HG02588 (cell line): ENCODE results near the gene TNIK.
"Not testable (repeated sequence)": the region's sequence is repeated elsewhere in the genome, so short reads cannot be mapped to it uniquely, and the experiment has no call there.

Experiments used
- ATAC-seq: cut with Tn5 transposase; IDR thresholded peaks from one replicate; pipeline ENCODE4 v1.9.1; 2021; ENCODE audit warnings: mild to moderate bottlenecking, moderate library complexity; ENCODE audit not compliant: unreplicated experiment

TNIK gene

DNA sequence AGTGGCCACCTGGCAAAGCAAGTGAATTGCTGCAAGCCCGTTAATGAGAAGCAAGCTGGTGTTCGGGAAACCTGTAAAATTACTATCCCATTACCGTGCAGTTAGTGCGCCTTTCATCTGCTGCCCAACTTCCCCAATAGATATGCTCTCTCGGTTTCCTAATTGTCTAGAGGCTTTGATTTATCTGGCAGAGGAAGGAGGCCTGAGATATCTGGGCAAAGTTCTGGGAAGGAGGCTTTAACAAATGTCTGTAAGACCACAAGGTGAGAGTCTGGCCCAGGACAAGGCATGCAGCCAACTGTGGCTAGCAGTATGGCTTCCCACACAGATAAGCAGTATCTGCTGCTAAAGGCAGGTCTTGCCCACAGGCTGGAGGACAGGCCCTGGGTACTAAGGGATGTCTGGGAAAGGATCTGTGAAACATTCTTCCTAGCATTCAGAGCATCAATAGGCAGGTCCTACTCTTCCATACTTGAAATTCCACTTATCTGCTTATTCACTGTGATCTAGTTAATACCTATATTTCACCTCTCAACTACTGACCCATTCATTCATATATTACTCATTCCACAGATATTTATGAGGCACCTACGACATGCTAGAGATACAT lies 303.7 kb downstream of the TNIK start:
- no peak for ATAC-seq

DNA sequence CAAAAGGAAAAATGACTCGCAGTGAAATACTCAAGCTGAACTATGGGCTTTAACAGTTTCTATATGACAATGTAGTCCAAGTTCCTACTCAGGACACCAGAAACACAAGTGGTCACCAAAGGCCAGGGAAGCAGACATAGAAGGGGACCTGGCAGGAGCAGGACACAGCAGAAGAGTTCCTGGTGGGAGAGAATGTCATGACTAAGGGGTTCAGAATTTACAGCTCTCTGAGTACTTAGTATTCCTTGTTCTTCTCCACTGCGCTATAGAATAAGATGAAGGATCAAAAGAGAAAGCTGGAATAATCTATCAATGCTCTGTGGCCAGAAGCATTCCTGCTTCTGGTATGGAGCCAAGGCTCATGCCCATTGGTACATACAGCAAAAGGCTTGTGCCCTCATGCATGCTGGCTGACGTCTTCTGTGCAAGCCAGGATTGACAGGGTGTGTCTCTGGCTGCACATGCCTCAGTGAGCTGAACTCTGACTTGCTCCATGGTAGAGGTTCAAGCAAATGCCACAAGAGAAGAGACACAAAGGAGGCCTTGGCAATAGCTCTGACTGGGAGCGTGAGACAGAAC lies 305.0 kb downstream of the TNIK start:
- no peak for ATAC-seq

DNA sequence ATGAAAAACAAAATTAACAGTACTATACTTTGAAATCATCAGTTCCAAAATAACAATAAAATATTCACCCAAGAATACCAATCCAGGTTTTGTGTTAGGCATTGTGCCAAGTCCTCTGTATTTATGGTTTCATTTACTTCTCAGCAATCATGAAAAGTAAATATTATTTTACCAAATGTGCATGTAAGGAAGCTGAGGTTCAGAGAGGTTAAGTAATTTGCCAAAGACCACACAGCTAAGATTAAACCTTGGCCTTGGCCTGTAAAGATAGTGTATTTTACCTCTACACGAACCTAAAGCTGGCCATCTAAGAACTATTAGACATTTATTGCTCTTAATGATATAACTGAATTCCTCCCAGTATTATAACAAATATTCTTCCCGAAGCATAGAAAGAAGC lies 309.3 kb downstream of the TNIK start:
- ATAC-seq, result no peak

GRCh38 chr3:171149526-171150116 lies 310.6 kb downstream of the TNIK start:
- no peak for ATAC-seq

DNA sequence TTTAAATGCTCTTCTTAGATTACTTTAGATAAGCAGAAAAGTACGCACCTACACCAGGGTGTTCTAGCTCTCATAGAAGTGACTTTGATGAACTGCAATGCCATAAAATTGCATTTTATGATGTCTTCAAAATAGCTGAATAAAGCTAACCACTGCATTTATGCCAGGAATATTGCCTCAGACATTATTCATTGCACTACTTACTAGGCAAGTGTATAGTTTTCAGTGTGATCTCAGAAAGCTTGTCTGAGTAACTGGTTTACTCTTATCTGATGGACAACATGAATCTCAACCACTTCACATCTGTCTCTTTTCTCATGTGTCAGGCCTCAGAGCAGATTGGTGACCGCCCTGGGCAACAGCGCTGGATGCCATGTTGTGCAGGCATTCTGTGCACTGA lies 314.4 kb downstream of the TNIK start:
- no peak for ATAC-seq

DNA sequence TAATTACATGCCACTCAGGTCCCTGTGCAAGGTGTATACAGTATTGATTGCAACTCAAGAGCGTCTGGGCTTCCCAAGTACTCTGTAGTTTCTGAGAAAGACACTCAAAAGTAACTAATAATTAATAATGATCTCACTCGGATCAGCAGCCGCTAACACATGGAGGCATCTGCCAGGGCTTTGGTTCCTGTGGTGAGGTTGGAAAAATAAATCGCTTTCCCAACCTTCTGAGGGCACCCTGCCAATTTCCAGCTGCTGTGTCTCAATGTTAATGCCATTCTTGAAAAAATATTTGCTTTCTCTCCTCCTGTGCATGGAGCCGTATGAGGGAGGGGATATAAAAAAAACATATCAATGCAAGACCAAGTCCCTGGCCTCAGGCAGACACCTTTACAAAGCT lies 317.2 kb downstream of the TNIK start:
- ATAC-seq, result no peak

DNA sequence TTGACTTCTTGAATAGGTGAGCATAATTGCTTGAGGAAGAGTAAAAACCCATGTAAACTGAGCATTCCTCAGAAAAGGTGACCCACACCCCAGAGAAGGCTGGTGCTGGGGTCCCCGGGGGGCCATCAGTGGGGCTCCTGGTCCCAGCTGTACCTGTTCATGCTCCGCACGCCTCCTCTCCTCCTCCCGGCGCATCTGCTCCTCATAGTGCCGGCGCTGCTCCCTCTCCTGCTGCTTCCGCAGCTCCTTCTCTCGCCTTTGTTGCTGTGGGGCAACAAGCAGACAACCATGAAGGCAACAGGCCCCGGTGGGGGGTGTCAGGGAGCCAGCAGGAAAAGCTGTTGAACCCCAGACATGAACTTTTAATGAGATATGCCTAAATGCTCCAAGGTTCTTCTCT lies 320.0 kb downstream of the TNIK start:
- ATAC-seq, result no peak

DNA sequence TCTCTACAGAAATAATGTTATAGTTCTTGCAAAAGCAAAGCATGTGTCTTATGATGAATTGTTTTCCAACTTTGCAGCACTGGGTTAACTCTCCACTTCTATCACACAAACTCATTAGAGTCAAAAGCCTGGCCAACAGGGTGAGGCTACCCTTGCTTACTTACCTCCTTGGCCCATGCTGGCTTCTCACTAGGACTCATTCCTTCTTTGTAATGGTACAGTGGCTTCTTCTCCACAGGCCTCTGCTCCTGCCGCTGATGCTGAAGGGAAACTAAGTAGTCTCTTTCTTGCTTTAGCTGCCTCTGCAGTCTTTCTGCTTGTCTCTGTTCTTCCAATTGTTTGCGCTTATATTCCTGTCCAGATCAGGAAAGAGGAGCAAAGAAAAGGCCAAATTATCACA lies 322.2 kb downstream of the TNIK start:
- ATAC-seq, result no peak

- no peak for ATAC-seq
These were observed 324.7 kb downstream of the TNIK start for GRCh38 chr3:171135549-171135948.

- no peak for ATAC-seq
These were observed 326.2 kb downstream of the TNIK start for GRCh38 chr3:171133796-171134569.

GRCh38 chr3:171133337-171133736 lies 326.9 kb downstream of the TNIK start:
- ATAC-seq, result no peak

DNA sequence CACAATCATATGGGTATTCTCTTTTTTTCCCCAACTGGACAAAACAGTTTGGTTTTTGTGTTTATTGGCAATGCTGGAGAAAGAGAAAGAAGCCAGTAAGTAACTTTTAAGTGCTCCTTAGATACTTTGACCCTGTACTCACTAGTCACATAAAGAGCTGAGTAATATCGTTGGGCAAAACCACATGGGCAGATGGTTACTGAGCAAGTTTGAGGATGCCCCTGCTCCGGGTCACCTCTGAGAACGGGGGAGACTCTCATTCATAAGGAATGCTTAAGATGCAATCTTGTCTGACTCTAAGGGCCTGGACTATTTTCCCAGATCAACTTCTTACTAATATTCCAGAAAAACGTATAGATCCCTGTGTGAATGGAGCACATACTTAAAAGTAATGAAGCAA lies 327.3 kb downstream of the TNIK start:
- no peak for ATAC-seq

- ATAC-seq, result no peak
These were observed 330.4 kb downstream of the TNIK start for GRCh38 chr3:171129827-171130226.

DNA sequence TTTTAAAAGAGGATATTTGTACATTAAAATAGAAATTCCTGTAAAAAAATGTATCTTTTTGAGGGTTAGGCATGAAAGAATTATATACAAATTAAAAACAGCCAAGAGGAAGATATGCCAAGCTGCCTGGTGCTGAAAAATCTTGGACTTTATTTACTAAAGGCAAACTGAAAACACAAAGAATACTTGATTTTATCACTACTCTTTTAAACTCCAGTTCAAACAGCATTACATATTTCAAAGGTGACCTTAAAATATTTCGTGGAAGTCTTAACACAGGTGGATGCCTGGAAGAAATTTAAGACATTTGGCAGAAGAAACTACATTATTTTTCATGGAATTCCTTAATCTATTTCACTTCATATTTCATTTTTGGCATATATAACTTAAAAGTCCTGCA lies 332.6 kb downstream of the TNIK start:
- no peak for ATAC-seq

DNA sequence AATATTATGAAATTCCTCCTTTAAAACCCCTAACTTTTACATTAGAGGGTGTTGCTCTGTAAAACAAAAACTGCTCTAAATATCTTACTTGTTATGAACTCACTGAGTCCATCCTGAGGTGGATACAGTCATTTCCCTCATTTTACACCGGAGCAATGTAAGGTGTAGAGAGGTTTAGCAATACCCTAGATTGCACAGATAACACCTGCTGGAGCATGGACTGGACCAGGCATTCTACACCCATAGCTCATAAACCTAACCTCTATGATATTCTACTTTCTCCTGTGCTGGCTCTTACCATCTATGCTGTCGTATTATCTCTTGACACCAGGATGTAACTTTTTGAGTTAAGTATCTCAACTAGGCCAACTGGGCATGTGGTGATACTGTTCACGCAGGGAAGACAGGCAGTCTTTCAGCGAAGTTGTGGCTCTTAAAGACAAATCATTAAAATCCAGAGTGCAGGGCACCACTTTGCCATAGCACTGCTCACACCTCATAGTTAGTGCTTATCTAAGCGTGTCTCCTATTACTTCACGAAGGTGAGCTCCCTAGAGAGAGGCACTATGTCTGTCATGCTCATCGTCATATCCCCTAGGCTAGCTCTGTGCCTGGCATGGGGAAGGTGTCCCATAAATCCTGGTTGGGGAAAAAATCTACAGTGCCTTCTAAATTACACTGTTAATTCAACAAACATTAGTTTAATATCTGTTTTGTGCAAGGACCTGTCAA lies 333.6 kb downstream of the TNIK start:
- ATAC-seq, result no peak

- ATAC-seq, result no peak
These were observed 335.2 kb downstream of the TNIK start for GRCh38 chr3:171125010-171125409.

DNA sequence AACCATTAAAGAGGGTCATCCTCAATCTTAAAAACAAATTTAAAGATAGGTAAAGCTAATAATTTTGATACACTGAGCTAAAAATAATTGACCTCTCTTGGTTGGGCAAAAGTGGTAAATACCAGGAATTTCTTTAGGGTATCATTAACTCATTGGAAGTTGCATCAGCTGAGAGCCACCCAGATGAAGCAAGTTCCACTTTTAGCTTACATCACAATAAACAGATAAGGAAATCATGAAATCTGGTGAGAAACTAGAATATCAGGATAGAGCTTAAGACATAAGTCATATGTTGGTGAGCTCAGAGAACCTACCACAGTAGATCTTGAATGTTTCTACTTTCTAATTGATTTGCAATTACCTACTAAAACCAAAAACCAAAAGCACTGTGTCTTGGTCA lies 336.3 kb downstream of the TNIK start:
- no peak for ATAC-seq

- no peak for ATAC-seq
These were observed 337.3 kb downstream of the TNIK start for GRCh38 chr3:171122861-171123260.

- ATAC-seq, result no peak
These were observed 338.0 kb downstream of the TNIK start for GRCh38 chr3:171122240-171122639.

- ATAC-seq, result no peak
These were observed 338.4 kb downstream of the TNIK start for GRCh38 chr3:171121801-171122200.

DNA sequence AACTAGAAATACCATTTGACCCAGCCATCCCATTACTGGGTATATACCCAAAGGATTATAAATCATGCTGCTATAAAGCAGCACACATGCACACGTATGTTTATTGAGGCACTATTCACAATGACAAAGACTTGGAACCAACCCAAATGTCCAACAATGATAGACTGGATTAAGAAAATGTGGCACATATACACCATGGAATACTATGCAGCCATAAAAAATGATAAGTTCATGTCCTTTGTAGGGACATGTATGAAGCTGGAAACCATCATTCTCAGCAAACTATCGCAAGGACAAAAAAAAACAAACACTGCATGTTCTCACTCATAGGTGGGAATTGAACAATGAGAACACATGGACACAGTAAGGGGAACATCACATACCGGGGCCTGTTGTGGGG lies 340.8 kb downstream of the TNIK start:
- ATAC-seq, result not testable (repeated sequence)
